ENCODE data around the gene RIMBP2.

RIMBP2 gene

GRCh38 chr12:130501821-130502220 lies 214.3 kb downstream of the RIMBP2 start:
- Mint-ChIP-seq H3K4me1 (ENCODE audit: low read depth) (no peaks in the 10 kb centered on the region), H3K36me3 (no peaks in the 10 kb centered on the region), H3K27me3 (no peaks in the 10 kb centered on the region), H3K4me3 (no peak overlapping the region), H3K9me3 (ENCODE audit: low read depth) (peaks cover under 1% of the 10 kb centered on the region), H3K27ac (no peak overlapping the region)

GRCh38 chr12:130500835-130501330 lies 215.2 kb downstream of the RIMBP2 start:
- no peak overlapping the region for H3K4me3 Mint-ChIP-seq
- H3K27ac Mint-ChIP-seq, result no peak overlapping the region
- H3K9me3 Mint-ChIP-seq (ENCODE audit: low read depth), result no peaks in the 10 kb centered on the region
- H3K36me3 Mint-ChIP-seq, result no peaks in the 10 kb centered on the region
- H3K27me3 Mint-ChIP-seq, result no peaks in the 10 kb centered on the region
- H3K4me1 Mint-ChIP-seq (ENCODE audit: low read depth), result no peaks in the 10 kb centered on the region

GRCh38 chr12:130499474-130499873 lies 216.6 kb downstream of the RIMBP2 start:
- H3K27me3 Mint-ChIP-seq, result no peaks in the 10 kb centered on the region
- no peak overlapping the region for H3K27ac Mint-ChIP-seq
- H3K4me3 Mint-ChIP-seq, result no peak overlapping the region
- no peaks in the 10 kb centered on the region for H3K4me1 Mint-ChIP-seq (ENCODE audit: low read depth)
- H3K9me3 Mint-ChIP-seq (ENCODE audit: low read depth), result no peaks in the 10 kb centered on the region
- H3K36me3 Mint-ChIP-seq, result no peaks in the 10 kb centered on the region

- no peak overlapping the region for H3K27ac Mint-ChIP-seq
- no peaks in the 10 kb centered on the region for H3K9me3 Mint-ChIP-seq (ENCODE audit: low read depth)
- H3K27me3 Mint-ChIP-seq, result no peaks in the 10 kb centered on the region
These were observed 217.3 kb downstream of the RIMBP2 start for GRCh38 chr12:130498589-130499385.

GRCh38 chr12:130497991-130498390 lies 218.1 kb downstream of the RIMBP2 start:
- Mint-ChIP-seq H3K9me3 (ENCODE audit: low read depth) (no peaks in the 10 kb centered on the region), H3K4me1 (ENCODE audit: low read depth) (no peaks in the 10 kb centered on the region), H3K27ac (no peak overlapping the region), H3K27me3 (no peaks in the 10 kb centered on the region), H3K36me3 (no peaks in the 10 kb centered on the region), H3K4me3 (no peak overlapping the region)

More at GRCh38 chr12:130498589-130499385, 217.3 kb downstream of the RIMBP2 start:
- H3K36me3 Mint-ChIP-seq, result no peaks in the 10 kb centered on the region
- no peak overlapping the region for H3K4me3 Mint-ChIP-seq
- no peaks in the 10 kb centered on the region for H3K4me1 Mint-ChIP-seq (ENCODE audit: low read depth)

- no peaks in the 10 kb centered on the region for H3K36me3 Mint-ChIP-seq
- no peak overlapping the region for H3K4me3 Mint-ChIP-seq
- no peak overlapping the region for H3K27ac Mint-ChIP-seq
- no peaks in the 10 kb centered on the region for H3K4me1 Mint-ChIP-seq (ENCODE audit: low read depth)
- no peaks in the 10 kb centered on the region for H3K27me3 Mint-ChIP-seq
- H3K9me3 Mint-ChIP-seq (ENCODE audit: low read depth), result no peaks in the 10 kb centered on the region
These were observed 218.8 kb downstream of the RIMBP2 start for GRCh38 chr12:130497321-130497720.

- Mint-ChIP-seq H3K4me1 (ENCODE audit: low read depth) (no peaks in the 10 kb centered on the region), H3K9me3 (ENCODE audit: low read depth) (no peaks in the 10 kb centered on the region), H3K27ac (no peak overlapping the region), H3K27me3 (no peaks in the 10 kb centered on the region), H3K4me3 (no peak overlapping the region), H3K36me3 (no peaks in the 10 kb centered on the region)
These were observed 219.5 kb downstream of the RIMBP2 start for GRCh38 chr12:130496516-130497120.

- Mint-ChIP-seq H3K9me3 (ENCODE audit: low read depth) (no peaks in the 10 kb centered on the region), H3K27me3 (no peaks in the 10 kb centered on the region), H3K27ac (no peak overlapping the region), H3K4me3 (no peak overlapping the region), H3K4me1 (ENCODE audit: low read depth) (no peaks in the 10 kb centered on the region), H3K36me3 (no peaks in the 10 kb centered on the region)
These were observed 220.9 kb downstream of the RIMBP2 start for GRCh38 chr12:130495156-130495555.

GRCh38 chr12:130494736-130495135 lies 221.4 kb downstream of the RIMBP2 start:
- H3K4me3 Mint-ChIP-seq, result no peak overlapping the region
- no peaks in the 10 kb centered on the region for H3K4me1 Mint-ChIP-seq (ENCODE audit: low read depth)
- H3K27me3 Mint-ChIP-seq, result no peaks in the 10 kb centered on the region
- no peaks in the 10 kb centered on the region for H3K9me3 Mint-ChIP-seq (ENCODE audit: low read depth)
- H3K36me3 Mint-ChIP-seq, result no peaks in the 10 kb centered on the region
- H3K27ac Mint-ChIP-seq, result no peak overlapping the region

GRCh38 chr12:130493951-130494350 lies 222.1 kb downstream of the RIMBP2 start:
- Mint-ChIP-seq H3K4me1 (ENCODE audit: low read depth) (no peaks in the 10 kb centered on the region), H3K4me3 (no peak overlapping the region), H3K27ac (no peak overlapping the region), H3K9me3 (ENCODE audit: low read depth) (no peaks in the 10 kb centered on the region), H3K36me3 (no peaks in the 10 kb centered on the region), H3K27me3 (no peaks in the 10 kb centered on the region)

GRCh38 chr12:130491421-130492357 lies 224.4 kb downstream of the RIMBP2 start:
- H3K4me1 Mint-ChIP-seq (ENCODE audit: low read depth), result no peaks in the 10 kb centered on the region
- H3K27me3 Mint-ChIP-seq, result no peaks in the 10 kb centered on the region
- no peaks in the 10 kb centered on the region for H3K36me3 Mint-ChIP-seq
- no peak overlapping the region for H3K4me3 Mint-ChIP-seq
- H3K27ac Mint-ChIP-seq, result no peak overlapping the region
- no peaks in the 10 kb centered on the region for H3K9me3 Mint-ChIP-seq (ENCODE audit: low read depth)

- no peaks in the 10 kb centered on the region for H3K9me3 Mint-ChIP-seq (ENCODE audit: low read depth)
- no peaks in the 10 kb centered on the region for H3K27me3 Mint-ChIP-seq
- H3K27ac Mint-ChIP-seq, result no peak overlapping the region
- H3K4me3 Mint-ChIP-seq, result no peak overlapping the region
- no peaks in the 10 kb centered on the region for H3K36me3 Mint-ChIP-seq
- no peaks in the 10 kb centered on the region for H3K4me1 Mint-ChIP-seq (ENCODE audit: low read depth)
These were observed 225.4 kb downstream of the RIMBP2 start for GRCh38 chr12:130490674-130491073.

GRCh38 chr12:130489293-130489692 lies 226.8 kb downstream of the RIMBP2 start:
- Mint-ChIP-seq H3K36me3 (no peaks in the 10 kb centered on the region), H3K4me1 (ENCODE audit: low read depth) (no peaks in the 10 kb centered on the region), H3K9me3 (ENCODE audit: low read depth) (no peaks in the 10 kb centered on the region), H3K27ac (no peak overlapping the region), H3K27me3 (peaks cover under 1% of the 10 kb centered on the region), H3K4me3 (no peak overlapping the region)

- H3K27ac Mint-ChIP-seq, result no peak overlapping the region
- no peaks in the 10 kb centered on the region for H3K9me3 Mint-ChIP-seq (ENCODE audit: low read depth)
- H3K4me3 Mint-ChIP-seq, result no peak overlapping the region
- no peaks in the 10 kb centered on the region for H3K4me1 Mint-ChIP-seq (ENCODE audit: low read depth)
- peaks cover 2% of the 10 kb centered on the region for H3K27me3 Mint-ChIP-seq
- no peaks in the 10 kb centered on the region for H3K36me3 Mint-ChIP-seq
These were observed 227.8 kb downstream of the RIMBP2 start for GRCh38 chr12:130488358-130488710.

Measured in activated naive CD8-positive, alpha-beta T cell (primary cell).